Motor neuron (in vitro differentiated cells): ENCODE data around the gene STRN4. TPM values are rescaled to one million over a fixed set of nuclear protein-coding genes. Genes with fewer than 3 reads are reported as not detected.

Source experiments
- ATAC-seq, 8 experiments: fragments of 200-7000 bp; cut with Tn5 transposase; replicated peaks in 6 of 8; 2 replicates each; pipeline ENCODE4 v1.8.0; 2021; ENCODE audit warnings: mild to moderate bottlenecking in 8 of 8, moderate library complexity in 8 of 8
- H3K27ac ChIP-seq, 2 donors: fragments of 250-450 bp; sonication (Bioruptor Pico); 2 replicates each; pipeline ENCODE4 v1.9.0; 2021; ENCODE audit warnings: antibody characterized with exemption in 2 of 2, mild to moderate bottlenecking in 2 of 2, moderate library complexity in 1 of 2
- H3K4me1 ChIP-seq, 2 donors: fragments of 250-450 bp; sonication (Bioruptor Pico); replicated peaks in 1 of 2; 2 replicates each; pipeline ENCODE4 v1.6.1; 2021; ENCODE audit warnings: antibody characterized with exemption in 2 of 2, mild to moderate bottlenecking in 2 of 2, moderate library complexity in 1 of 2
- H3K4me3 ChIP-seq, 5 donors: fragments of 250-450 bp; sonication (Bioruptor Pico); 2 replicates each; pipeline ENCODE4 v1.9.0; 2021; ENCODE audit warnings: antibody characterized with exemption in 5 of 5, mild to moderate bottlenecking in 5 of 5, moderate library complexity in 4 of 5
- WGBS, 10 experiments: fragments of 450-650 bp; shearing (Covaris generic); methylation state at CpG; one replicate each; pipeline ENCODE4 v1.0.0; 2022; 5-methylcytosine and 5-hydroxymethylcytosine counted together
- in situ Hi-C, 9 experiments: fragments of 400-800 bp; cut with MboI; loops; one replicate each; pipeline ENCODE4 v1.15.0; 2021; ENCODE audit warnings: low sequenced_read_pairs in 9 of 9, low pct_unique_long_range_greater_than_20kb in 2 of 9; ENCODE audit not compliant: unreplicated experiment in 9 of 9
- total RNA-seq, 8 experiments: library from RNA; unstranded; fragments of 300-600 nt; gene quantifications; 2 replicates each; pipeline versions ENCODE4 v1.2.3 to v1.2.4, GENCODE V29; 2022

The STRN4 gene
- total RNA-seq, 8 experiments from 2014 or later, result 37.2 to 94.3 (median 75.1) TPM

GRCh38 chr19:46725859-46726393, 20.3 kb downstream of the STRN4 start:
- in situ Hi-C loops, result no loop called here
- WGBS, 10 experiments, result 40 to 100% (median 77%) methylated on average over 1 to 7 of the region's 9 CpGs; no CpG with 5 or more reads in 2 of the 10 experiments
- no peak for ATAC-seq
- peaks cover 0 to 9% of the 10 kb centered on the region in 2 donors for H3K4me1 ChIP-seq
- H3K27ac ChIP-seq, result no peak overlapping the region
- no peak overlapping the region for H3K4me3 ChIP-seq

GRCh38 chr19:46725036-46725820, 21.0 kb downstream of the STRN4 start:
- WGBS, 10 experiments, result 80% methylated on average over 1 of the region's 26 CpGs; no CpG with 5 or more reads in 9 of the 10 experiments
- Histone ChIP-seq H3K4me1 (peaks cover 0 to 9% of the 10 kb centered on the region in 2 donors), H3K4me3 (no peak overlapping the region), H3K27ac (no peak overlapping the region)
- ATAC-seq, result no peak
- in situ Hi-C loops, result no loop called here

- 81 to 100% (median 90%) methylated on average over 1 to 5 of the region's 20 CpGs; no CpG with 5 or more reads in 5 of the 10 experiments for WGBS, 10 experiments
- H3K27ac ChIP-seq, result no peak overlapping the region
- no peak overlapping the region for H3K4me3 ChIP-seq
- in situ Hi-C loops, result no loop called here
- peaks cover 0 to 9% of the 10 kb centered on the region in 2 donors for H3K4me1 ChIP-seq
- ATAC-seq, result no peak
Measured at GRCh38 chr19:46724468-46724867, 21.8 kb downstream of the STRN4 start.

GRCh38 chr19:46723471-46723870, 22.8 kb downstream of the STRN4 start:
- WGBS, 10 experiments, result 100% methylated on average over 1 to 2 of the region's 6 CpGs; no CpG with 5 or more reads in 7 of the 10 experiments
- no peak overlapping the region for H3K4me3 ChIP-seq
- H3K4me1 ChIP-seq, result peaks cover 0 to 9% of the 10 kb centered on the region in 2 donors
- H3K27ac ChIP-seq, result no peak overlapping the region
- in situ Hi-C loops, result no loop called here
- no peak for ATAC-seq

GRCh38 chr19:46723023-46723461, 23.2 kb downstream of the STRN4 start:
- 97% methylated on average over 7 of the region's 16 CpGs; no CpG with 5 or more reads in 9 of the 10 experiments for WGBS, 10 experiments
- ATAC-seq, result no peak
- in situ Hi-C loops, result no loop called here
- Histone ChIP-seq H3K4me3 (no peak overlapping the region), H3K4me1 (peaks cover 0 to 9% of the 10 kb centered on the region in 2 donors), H3K27ac (no peak overlapping the region)

- Histone ChIP-seq H3K4me1 (peaks cover 0 to 9% of the 10 kb centered on the region in 2 donors), H3K27ac (no peak overlapping the region), H3K4me3 (no peak overlapping the region)
- no peak for ATAC-seq
- in situ Hi-C loops, result no loop called here
- 76 to 100% (median 87%) methylated on average over 2 to 7 of the region's 25 CpGs; no CpG with 5 or more reads in 6 of the 10 experiments for WGBS, 10 experiments
Measured at GRCh38 chr19:46722421-46723022, 23.7 kb downstream of the STRN4 start.

- Histone ChIP-seq H3K4me3 (no peak overlapping the region), H3K4me1 (peaks cover 0 to 5% of the 10 kb centered on the region in 2 donors), H3K27ac (no peak overlapping the region)
- no peak for ATAC-seq
- 87 to 93% (median 89%) methylated on average over 3 to 6 of the region's 17 CpGs; no CpG with 5 or more reads in 7 of the 10 experiments for WGBS, 10 experiments
- in situ Hi-C loops, result no loop called here
Measured at GRCh38 chr19:46722004-46722380, 24.3 kb downstream of the STRN4 start.

GRCh38 chr19:46721269-46722003, 24.8 kb downstream of the STRN4 start:
- WGBS, 10 experiments, result 86 to 100% (median 100%) methylated on average over 1 to 4 of the region's 16 CpGs; no CpG with 5 or more reads in 6 of the 10 experiments
- ATAC-seq, result no peak

GRCh38 chr19:46720503-46721239, 25.6 kb downstream of the STRN4 start:
- peaks cover 0 to 1% of the 10 kb centered on the region in 2 donors for H3K4me1 ChIP-seq
- H3K27ac ChIP-seq, result no peak overlapping the region
- WGBS, 10 experiments, result 80 to 100% (median 93%) methylated on average over 2 to 12 of the region's 22 CpGs; no CpG with 5 or more reads in 5 of the 10 experiments
- no peak for ATAC-seq
- no peak overlapping the region for H3K4me3 ChIP-seq
- in situ Hi-C loops, result no loop called here

More at GRCh38 chr19:46721269-46722003, 24.8 kb downstream of the STRN4 start:
- no peak overlapping the region for H3K27ac ChIP-seq
- H3K4me3 ChIP-seq, result no peak overlapping the region
- no peaks in the 10 kb centered on the region for H3K4me1 ChIP-seq
- in situ Hi-C loops, result no loop called here

GRCh38 chr19:46719629-46720502, 26.4 kb downstream of the STRN4 start:
- ATAC-seq, result no peak
- Histone ChIP-seq H3K4me1 (peaks cover 0 to 9% of the 10 kb centered on the region in 2 donors), H3K27ac (no peak overlapping the region), H3K4me3 (no peak overlapping the region)
- 50 to 100% (median 87%) methylated on average over 1 to 10 of the region's 25 CpGs; no CpG with 5 or more reads in 5 of the 10 experiments for WGBS, 10 experiments
- in situ Hi-C loops, result no loop called here

- in situ Hi-C loops, result no loop called here
- H3K4me1 ChIP-seq, result peaks cover 0 to 9% of the 10 kb centered on the region in 2 donors
- no peak overlapping the region for H3K4me3 ChIP-seq
- ATAC-seq, result no peak
- WGBS, 10 experiments, result 60 to 100% (median 88%) methylated on average over 1 to 7 of the region's 15 CpGs; no CpG with 5 or more reads in 7 of the 10 experiments
- no peak overlapping the region for H3K27ac ChIP-seq
Measured at GRCh38 chr19:46718934-46719622, 27.2 kb downstream of the STRN4 start.
